Suprapubic skin (tissue), 4 donors: Measurements from ENCODE around the gene SACS. TPM values are rescaled to one million over a fixed set of nuclear protein-coding genes. Genes with fewer than 3 reads are reported as not detected.

Source experiments
- DNase-seq, 2 donors: peaks; one replicate each; pipeline ENCODE4 v3.0.0-alpha.2; 2019; ENCODE audit warnings: low spot score in 2 of 2
- H3K27ac ChIP-seq: fragments of 200-600 bp; sonication (generic); one replicate; pipeline ENCODE4 v1.5.1; 2019
- H3K27me3 ChIP-seq: fragments of 200-600 bp; sonication (generic); one replicate; pipeline ENCODE4 v1.5.1; 2019
- H3K36me3 ChIP-seq: fragments of 200-600 bp; sonication (generic); one replicate; pipeline ENCODE4 v1.5.1; 2019
- H3K4me1 ChIP-seq: fragments of 200-600 bp; sonication (generic); one replicate; pipeline ENCODE4 v1.5.1; 2019
- H3K4me3 ChIP-seq: fragments of 200-600 bp; sonication (generic); one replicate; pipeline ENCODE4 v1.5.1; 2019; ENCODE audit warnings: mild to moderate bottlenecking
- H3K9me3 ChIP-seq: fragments of 200-600 bp; sonication (generic); one replicate; pipeline ENCODE4 v1.5.1; 2019
- CTCF ChIP-seq, 2 donors: fragments of 200-600 bp in 1 of 2; fragments of 450-650 bp in 1 of 2; sonication (generic) in 1 of 2; IDR thresholded peaks; one replicate each; pipeline ENCODE4 v1.5.1; 2016 to 2019; ENCODE audit warnings: antibody characterized with exemption in 2 of 2, mild to moderate bottlenecking in 1 of 2, moderate library complexity in 1 of 2
- EP300 ChIP-seq: sonication (generic); formaldehyde crosslinking; IDR thresholded peaks from one replicate; pipeline ENCODE4 v1.6.1; 2017; ENCODE audit warnings: antibody characterized with exemption
- POLR2A ChIP-seq, 2 donors: fragments of 450-650 bp; IDR thresholded peaks; one replicate each; pipeline ENCODE4 v1.6.1; 2017; ENCODE audit warnings: antibody characterized with exemption in 2 of 2, mild to moderate bottlenecking in 2 of 2, moderate library complexity in 2 of 2
- POLR2AphosphoS5 ChIP-seq, 3 donors: sonication (generic); formaldehyde crosslinking; IDR thresholded peaks; one replicate each; pipeline ENCODE4 v1.6.1; 2017; ENCODE audit warnings: antibody characterized with exemption in 3 of 3
- WGBS: methylation state at CpG from one replicate; pipeline ENCODE4 v1.1.5; 2018; 5-methylcytosine and 5-hydroxymethylcytosine counted together
- total RNA-seq, 4 donors: library from RNA; depleted of rRNA; stranded (reverse); fragments of >200 nt; gene quantifications; one replicate each; pipeline ENCODE4 v1.1.0, GENCODE V29; 2016

The SACS gene
- total RNA-seq, 4 donors from 2014 or later: 6.4 to 17.9 (median 13.3) TPM

GRCh38 chr13:23470790-23471614 lies 37.5 kb upstream of the SACS start:
- no peaks in the 10 kb centered on the region for H3K27me3 ChIP-seq
- TF ChIP-seq EP300: no peak
- no peak for TF ChIP-seq POLR2AphosphoS5 (IDR thresholded peaks at IDR 0.05)
- no peak for TF ChIP-seq POLR2A (IDR thresholded peaks at IDR 0.05)
- TF ChIP-seq CTCF (IDR thresholded peaks at IDR 0.05): no peak
- 57% methylated on average over 7 of the region's 7 CpGs for WGBS
- H3K4me3 ChIP-seq: no peak overlapping the region
- no peaks in the 10 kb centered on the region for H3K9me3 ChIP-seq
- H3K36me3 ChIP-seq: no peaks in the 10 kb centered on the region
- peaks cover 26% of the 10 kb centered on the region for H3K4me1 ChIP-seq
- no peak overlapping the region for H3K27ac ChIP-seq
- DNase-seq: no peak

DNA sequence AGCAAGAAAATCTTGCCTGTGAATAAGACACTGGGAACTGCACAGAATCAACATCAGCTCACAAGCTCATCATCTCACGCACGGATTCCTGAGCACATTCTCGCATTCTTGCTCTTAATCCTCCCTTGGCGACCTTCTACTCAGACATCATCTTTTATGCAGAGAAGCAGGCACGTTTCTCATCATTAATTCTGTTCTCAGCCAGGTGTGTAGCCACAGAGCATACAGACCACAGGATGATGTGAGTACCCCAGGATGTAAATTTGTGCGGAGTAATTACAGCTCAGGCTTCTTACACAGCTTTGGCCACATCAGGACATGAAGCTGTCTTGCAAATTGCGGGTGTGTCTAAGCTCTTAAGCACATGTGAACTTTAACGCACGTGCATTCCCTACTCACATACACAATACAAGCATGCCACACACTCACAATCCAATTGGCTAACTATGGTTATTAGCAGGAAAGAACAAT lies 36.5 kb upstream of the SACS start:
- no peak for DNase-seq
- no peaks in the 10 kb centered on the region for H3K36me3 ChIP-seq
- no peak overlapping the region for H3K27ac ChIP-seq
- no peak overlapping the region for H3K4me3 ChIP-seq
- H3K4me1 ChIP-seq: peaks cover 31% of the 10 kb centered on the region
- TF ChIP-seq CTCF (IDR thresholded peaks at IDR 0.05) (no peak), POLR2AphosphoS5 (IDR thresholded peaks at IDR 0.05) (no peak), POLR2A (IDR thresholded peaks at IDR 0.05) (no peak), EP300 (no peak)
- WGBS: 64% methylated on average over 9 of the region's 9 CpGs
- H3K27me3 ChIP-seq: no peaks in the 10 kb centered on the region
- no peaks in the 10 kb centered on the region for H3K9me3 ChIP-seq

DNA sequence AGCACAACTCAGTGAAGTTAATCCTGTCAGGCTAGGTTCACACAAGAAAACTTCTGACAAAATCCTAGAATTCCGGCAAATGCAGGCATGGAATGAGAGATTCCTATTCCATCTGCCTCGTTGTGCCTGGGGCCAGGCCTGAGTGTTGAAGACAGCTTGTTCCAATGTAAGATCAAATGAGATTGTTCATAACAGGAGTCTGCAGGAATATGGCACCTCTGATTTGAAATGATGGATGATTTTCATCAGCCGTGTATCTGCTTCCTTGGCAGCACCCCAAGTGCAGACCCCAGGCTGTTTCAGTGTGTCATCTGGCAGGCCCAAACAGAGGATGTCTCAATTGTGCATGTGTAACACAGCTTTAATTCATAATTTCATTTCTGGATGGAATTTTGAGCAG lies 35.3 kb upstream of the SACS start:
- Histone ChIP-seq H3K27me3 (no peaks in the 10 kb centered on the region), H3K4me1 (peaks cover 31% of the 10 kb centered on the region), H3K4me3 (no peak overlapping the region), H3K36me3 (no peaks in the 10 kb centered on the region), H3K9me3 (no peaks in the 10 kb centered on the region), H3K27ac (no peak overlapping the region)
- 58% methylated on average over 3 of the region's 3 CpGs for WGBS
- TF ChIP-seq EP300 (no peak), POLR2AphosphoS5 (IDR thresholded peaks at IDR 0.05) (no peak), POLR2A (IDR thresholded peaks at IDR 0.05) (no peak)
- no peak for DNase-seq

- no peaks in the 10 kb centered on the region for H3K9me3 ChIP-seq
- H3K4me1 ChIP-seq: peaks cover 31% of the 10 kb centered on the region
- TF ChIP-seq EP300: no peak
- no peak for TF ChIP-seq POLR2A (IDR thresholded peaks at IDR 0.05)
- no peak for TF ChIP-seq POLR2AphosphoS5 (IDR thresholded peaks at IDR 0.05)
- no peak for TF ChIP-seq CTCF (IDR thresholded peaks at IDR 0.05)
- WGBS: 79% methylated on average over 3 of the region's 3 CpGs
- no peak overlapping the region for H3K27ac ChIP-seq
- H3K4me3 ChIP-seq: no peak overlapping the region
- no peak for DNase-seq
- no peaks in the 10 kb centered on the region for H3K27me3 ChIP-seq
- H3K36me3 ChIP-seq: no peaks in the 10 kb centered on the region
These were observed 34.4 kb upstream of the SACS start for GRCh38 chr13:23467932-23468278.

DNA sequence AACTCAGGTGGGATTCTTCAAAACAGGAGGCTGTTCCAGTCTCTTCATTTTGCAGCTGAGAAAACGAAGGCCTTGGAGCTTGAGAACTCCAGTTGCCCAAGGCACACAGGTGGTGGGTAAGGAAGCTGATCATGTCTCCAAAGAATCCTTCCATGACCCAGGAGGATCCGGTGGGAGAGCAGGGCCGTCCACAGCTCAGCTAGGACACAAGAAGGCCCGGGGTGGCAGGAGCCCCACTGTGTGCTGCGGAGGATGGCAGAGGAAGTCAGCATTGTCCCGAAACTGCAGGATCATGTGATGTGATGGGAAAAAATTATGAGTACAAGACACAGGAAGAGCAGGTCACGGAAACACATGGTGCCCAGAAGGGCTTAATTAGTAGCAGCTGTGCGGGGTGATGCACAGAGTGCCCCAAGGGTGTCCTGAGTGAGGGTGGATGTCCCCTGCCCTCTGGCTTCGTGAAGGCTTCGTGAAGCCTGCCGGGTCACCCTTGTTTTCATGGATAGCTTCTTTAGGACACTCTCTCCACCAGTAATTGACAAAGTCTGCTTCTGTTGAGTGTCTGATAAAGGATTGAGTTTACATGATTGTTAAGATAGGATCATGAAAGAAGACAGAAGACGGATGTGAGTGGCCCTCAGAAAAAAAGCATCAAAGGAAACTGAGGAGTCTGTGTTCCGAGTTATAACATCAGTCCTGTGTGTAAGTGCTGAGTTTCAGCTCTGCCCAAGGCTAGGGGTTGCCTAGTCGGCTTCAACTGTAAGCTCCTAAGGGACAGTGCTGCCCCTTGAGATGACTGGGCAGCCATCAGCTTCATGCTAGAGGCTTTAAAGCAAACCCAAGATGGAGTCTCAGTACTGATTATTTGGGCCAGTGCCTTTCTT lies 33.8 kb upstream of the SACS start:
- Histone ChIP-seq H3K36me3 (no peaks in the 10 kb centered on the region), H3K4me3 (peak overlapping the region; percentile 60), H3K27me3 (no peaks in the 10 kb centered on the region), H3K27ac (peak overlapping the region; percentile 46), H3K4me1 (peaks cover 31% of the 10 kb centered on the region), H3K9me3 (no peaks in the 10 kb centered on the region)
- TF ChIP-seq POLR2AphosphoS5 (IDR thresholded peaks at IDR 0.05) (no peak), CTCF (IDR thresholded peaks at IDR 0.05) (no peak), POLR2A (IDR thresholded peaks at IDR 0.05) (no peak), EP300 (no peak)
- DNase-seq: no peak
- WGBS: 51% methylated on average over 14 of the region's 14 CpGs
